Measurements from ENCODE around the gene UBE2G2. TPM values are rescaled to one million over a fixed set of nuclear protein-coding genes. Genes with fewer than 3 reads are reported as not detected.
"Not testable (repeated sequence)": the region's sequence is repeated elsewhere in the genome, so short reads cannot be mapped to it uniquely, and the experiment has no call there.

UBE2G2 gene
- total and polyA plus RNA-seq, 8 donors, result 30.6 to 116 (median 66.2) TPM

DNA sequence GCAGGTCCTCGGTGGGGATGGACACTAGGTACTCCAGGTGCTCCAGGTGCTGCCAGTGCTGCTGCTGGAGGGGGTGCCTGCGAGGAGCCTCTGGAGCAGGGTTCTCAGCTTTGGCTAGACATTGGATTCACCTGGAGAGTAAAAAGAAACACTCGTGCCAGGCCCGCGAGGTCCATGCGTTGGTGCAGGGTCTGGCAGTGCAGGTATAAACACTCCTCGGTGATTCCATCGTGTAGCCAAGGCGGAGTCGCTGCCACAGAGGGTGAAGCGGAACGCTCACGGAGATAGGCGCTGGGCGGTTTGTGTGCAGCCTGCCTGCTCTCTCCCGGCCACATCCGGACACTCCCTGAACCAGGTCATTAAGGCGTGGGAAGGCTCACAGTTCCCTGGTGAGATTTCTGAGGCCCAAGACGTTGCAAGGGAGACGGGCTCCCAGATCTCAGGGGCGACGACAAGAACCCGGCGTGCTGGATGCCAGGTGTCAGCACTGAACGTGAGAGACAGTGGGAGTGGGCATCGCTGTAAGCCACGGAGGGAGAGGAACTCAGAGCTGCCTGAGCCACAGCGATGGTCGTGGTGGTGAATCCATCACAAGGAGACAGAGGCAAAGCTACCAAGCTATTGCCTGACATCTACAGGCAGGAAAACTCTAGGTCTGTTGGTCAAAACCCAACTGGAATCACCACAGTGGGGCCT, 33.5 kb upstream of the UBE2G2 start:
- H3K4me3 ChIP-seq, result no peak overlapping the region
- DNase-seq, result peak in 1 of 2 donors; percentile 46
- peaks cover 0 to 20% (median 0%) of the 10 kb centered on the region in 3 donors for H3K27me3 ChIP-seq
- H3K4me1 ChIP-seq, result peaks cover 0 to 16% (median 9%) of the 10 kb centered on the region in 4 donors
- TF ChIP-seq, protein P1, sequence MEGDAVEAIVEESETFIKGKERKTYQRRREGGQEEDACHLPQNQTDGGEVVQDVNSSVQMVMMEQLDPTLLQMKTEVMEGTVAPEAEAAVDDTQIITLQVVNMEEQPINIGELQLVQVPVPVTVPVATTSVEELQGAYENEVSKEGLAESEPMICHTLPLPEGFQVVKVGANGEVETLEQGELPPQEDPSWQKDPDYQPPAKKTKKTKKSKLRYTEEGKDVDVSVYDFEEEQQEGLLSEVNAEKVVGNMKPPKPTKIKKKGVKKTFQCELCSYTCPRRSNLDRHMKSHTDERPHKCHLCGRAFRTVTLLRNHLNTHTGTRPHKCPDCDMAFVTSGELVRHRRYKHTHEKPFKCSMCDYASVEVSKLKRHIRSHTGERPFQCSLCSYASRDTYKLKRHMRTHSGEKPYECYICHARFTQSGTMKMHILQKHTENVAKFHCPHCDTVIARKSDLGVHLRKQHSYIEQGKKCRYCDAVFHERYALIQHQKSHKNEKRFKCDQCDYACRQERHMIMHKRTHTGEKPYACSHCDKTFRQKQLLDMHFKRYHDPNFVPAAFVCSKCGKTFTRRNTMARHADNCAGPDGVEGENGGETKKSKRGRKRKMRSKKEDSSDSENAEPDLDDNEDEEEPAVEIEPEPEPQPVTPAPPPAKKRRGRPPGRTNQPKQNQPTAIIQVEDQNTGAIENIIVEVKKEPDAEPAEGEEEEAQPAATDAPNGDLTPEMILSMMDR (IDR thresholded peaks at IDR 0.05), result no peak
- TF ChIP-seq EP300 (IDR thresholded peaks at IDR 0.05) (no peak), POLR2A (IDR thresholded peaks at IDR 0.05) (no peak)
- H3K27ac ChIP-seq, result no peak overlapping the region
- H3K36me3 ChIP-seq, result no peaks in the 10 kb centered on the region
- H3K9me3 ChIP-seq, result no peaks in the 10 kb centered on the region
- intact Hi-C loops (cut with DNase I; ENCODE audit: low total_unique reads), result no loop called here
- 38 to 72% (median 55%) methylated on average over 28 to 29 of the region's 29 CpGs for WGBS, 5 donors

DNA sequence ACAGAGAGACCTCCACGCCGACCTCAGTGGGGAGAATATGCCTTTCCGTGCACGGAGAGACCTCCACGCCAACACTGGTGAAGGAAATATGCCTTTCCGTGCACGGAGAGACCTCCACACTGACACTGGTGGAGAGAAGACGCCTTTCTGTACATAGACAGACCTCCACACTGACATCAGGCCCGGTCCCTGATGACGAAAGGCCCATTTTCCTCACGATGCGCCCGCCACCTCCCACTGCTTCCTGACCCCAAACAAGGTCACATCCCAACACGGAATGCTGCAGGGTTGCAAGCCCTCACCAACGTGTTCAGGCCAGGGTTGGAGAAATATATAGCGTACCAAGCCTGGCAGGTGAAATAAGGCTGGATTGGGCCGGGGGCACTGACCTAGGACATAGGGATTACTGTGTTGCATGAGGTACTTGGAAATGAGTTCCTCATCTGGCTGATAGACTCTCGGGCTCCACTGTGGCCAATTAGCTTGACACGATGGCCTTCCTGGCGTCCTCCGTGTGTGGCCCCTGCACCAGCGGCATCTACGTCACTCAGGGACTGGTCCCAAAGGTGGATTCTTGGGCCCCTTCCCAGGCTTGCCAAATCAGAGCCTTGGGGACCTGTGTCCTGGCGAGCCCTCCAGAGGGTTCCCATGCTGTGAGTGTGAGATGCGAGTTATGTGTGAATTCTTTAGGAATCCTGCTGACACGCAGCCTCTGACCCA, 32.8 kb upstream of the UBE2G2 start:
- Histone ChIP-seq H3K27me3 (peaks cover 0 to 20% (median 0%) of the 10 kb centered on the region in 3 donors), H3K27ac (no peak overlapping the region), H3K4me1 (peaks cover 0 to 16% (median 9%) of the 10 kb centered on the region in 4 donors), H3K9me3 (peaks cover 0 to 1% (median under 1%) of the 10 kb centered on the region in 4 donors), H3K36me3 (no peaks in the 10 kb centered on the region), H3K4me3 (no peak overlapping the region)
- 80 to 88% (median 83%) methylated on average over 26 of the region's 26 CpGs for WGBS, 5 donors
- DNase-seq, result peak in 1 of 2 donors; percentile 22
- TF ChIP-seq POLR2A (IDR thresholded peaks at IDR 0.05) (no peak), POLR2AphosphoS5 (IDR thresholded peaks at IDR 0.05) (no peak)
- intact Hi-C loops (cut with DNase I; ENCODE audit: low total_unique reads), result no loop called here

DNA sequence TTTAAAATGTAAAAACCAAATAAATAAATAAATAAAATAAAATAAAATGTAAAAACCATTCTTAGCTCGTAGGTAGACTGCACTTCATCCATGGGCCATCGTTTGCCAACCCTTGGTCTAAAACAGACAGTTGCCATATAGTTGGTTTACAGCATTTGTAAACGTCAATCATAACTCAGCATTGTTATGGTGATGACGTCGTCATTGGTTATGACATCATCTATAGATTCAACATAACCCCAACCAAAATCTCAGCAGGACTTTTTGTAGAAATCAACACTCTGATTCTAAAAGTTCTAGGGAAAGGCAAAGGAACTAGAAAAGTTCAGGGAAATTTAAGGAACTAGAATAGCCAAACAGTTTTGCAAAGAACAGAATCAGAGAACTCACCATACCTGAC, 32.0 kb upstream of the UBE2G2 start:
- DNase-seq, result no peak
- TF ChIP-seq EP300 (IDR thresholded peaks at IDR 0.05) (no peak), POLR2A (IDR thresholded peaks at IDR 0.05) (no peak)
- 85 to 89% (median 86%) methylated on average over 5 of the region's 5 CpGs for WGBS, 5 donors
- H3K36me3 ChIP-seq, result no peaks in the 10 kb centered on the region
- peaks cover 0 to 16% (median 9%) of the 10 kb centered on the region in 4 donors for H3K4me1 ChIP-seq
- no peak overlapping the region for H3K27ac ChIP-seq
- H3K27me3 ChIP-seq, result peaks cover 0 to 20% (median 0%) of the 10 kb centered on the region in 3 donors
- intact Hi-C loops (cut with DNase I; ENCODE audit: low total_unique reads), result no loop called here
- no peak overlapping the region for H3K4me3 ChIP-seq
- peaks cover 0 to 9% (median 7%) of the 10 kb centered on the region in 4 donors for H3K9me3 ChIP-seq

DNA sequence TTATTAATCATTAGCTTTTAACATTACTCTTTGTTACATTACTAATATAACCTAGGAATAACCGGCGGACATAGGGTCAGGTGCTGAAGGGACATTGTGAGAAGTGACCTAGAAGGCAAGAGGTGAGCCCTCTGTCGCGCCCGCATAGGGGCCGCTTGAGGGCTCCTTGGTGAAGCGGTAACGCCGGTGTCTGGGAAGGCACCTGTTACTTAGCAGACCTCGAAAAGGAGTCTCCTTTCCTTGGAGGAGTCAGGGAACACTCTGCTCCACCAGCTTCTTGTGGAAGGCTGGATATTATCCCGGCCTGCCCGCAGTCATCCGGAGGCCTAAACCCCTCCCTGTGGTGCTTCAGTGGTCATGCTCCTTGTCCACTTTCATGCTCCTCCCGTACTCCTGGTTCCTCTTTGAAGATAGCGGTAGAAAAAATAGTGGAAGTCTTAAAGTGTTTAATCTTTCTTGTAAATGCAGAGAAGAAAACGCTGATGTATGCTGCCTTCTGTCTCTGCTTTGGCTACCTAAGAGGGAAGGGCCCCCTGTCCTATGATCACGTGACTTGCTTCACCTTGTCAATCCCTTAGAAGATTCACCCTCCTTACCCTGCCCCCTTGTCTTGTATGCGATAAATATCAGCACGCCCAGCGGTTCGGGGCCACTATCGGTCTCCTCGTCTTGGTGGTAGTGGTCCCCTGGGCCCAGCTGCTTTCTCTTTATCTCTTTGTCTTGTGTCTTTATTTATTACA, 31.1 kb upstream of the UBE2G2 start:
- Histone ChIP-seq H3K4me1 (peaks cover 0 to 16% (median 7%) of the 10 kb centered on the region in 4 donors), H3K27me3 (peaks cover 0 to 19% (median 0%) of the 10 kb centered on the region in 3 donors), H3K9me3 (peaks cover 6 to 18% (median 17%) of the 10 kb centered on the region in 4 donors)
- 90 to 93% (median 90%) methylated on average over 23 of the region's 23 CpGs for whole genome bisulfite sequencing, 5 donors
- DNase-seq; H3K4me3 ChIP-seq; intact Hi-C loops (cut with DNase I; ENCODE audit: low total_unique reads); H3K36me3 ChIP-seq; H3K27ac ChIP-seq: not testable (repeated sequence)

DNA sequence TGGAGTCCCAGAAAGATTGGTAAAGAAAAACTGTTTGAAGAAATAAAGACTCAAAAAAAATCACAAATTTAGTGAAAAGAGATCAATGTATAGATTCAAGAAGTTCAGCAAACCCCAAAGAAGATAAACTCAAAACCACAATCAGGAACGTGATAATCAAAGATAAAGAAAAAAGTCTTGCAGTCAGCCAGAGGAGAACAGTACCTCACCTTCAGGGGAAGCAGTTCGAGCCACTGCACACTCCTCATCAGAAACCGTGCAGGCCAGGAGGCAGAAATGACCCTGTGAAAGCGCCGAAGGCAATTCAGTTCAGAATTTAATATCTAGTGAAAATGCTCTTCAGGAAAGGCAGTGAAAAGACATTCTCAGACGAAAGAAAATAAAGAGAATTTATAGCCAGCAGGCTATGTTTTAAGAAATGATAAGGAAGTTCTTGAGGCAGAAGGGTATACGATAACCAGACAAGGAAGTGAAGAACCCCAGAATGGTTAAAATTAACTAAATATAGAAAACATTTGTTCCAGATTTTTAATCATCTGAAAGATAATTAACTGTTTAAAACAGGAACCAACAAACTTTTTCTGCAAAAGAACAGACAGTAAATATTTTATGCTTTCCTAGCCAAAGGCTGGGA, 29.7 kb upstream of the UBE2G2 start:
- H3K36me3 ChIP-seq, result no peaks in the 10 kb centered on the region
- no peak overlapping the region for H3K4me3 ChIP-seq
- WGBS, 5 donors, result 31 to 42% (median 35%) methylated on average over 7 of the region's 7 CpGs
- DNase-seq, result no peak
- peaks cover 0 to 9% (median under 1%) of the 10 kb centered on the region in 4 donors for H3K4me1 ChIP-seq
- intact Hi-C loops (cut with DNase I; ENCODE audit: low total_unique reads), result no loop called here
- peaks cover 0 to 12% (median 0%) of the 10 kb centered on the region in 3 donors for H3K27me3 ChIP-seq
- TF ChIP-seq, protein P1 (IDR thresholded peaks at IDR 0.05), result no peak
- no peak for TF ChIP-seq POLR2AphosphoS5 (IDR thresholded peaks at IDR 0.05)
- TF ChIP-seq EP300 (IDR thresholded peaks at IDR 0.05), result no peak
- TF ChIP-seq POLR2A (IDR thresholded peaks at IDR 0.05), result no peak
- peaks cover 7 to 24% (median 20%) of the 10 kb centered on the region in 4 donors for H3K9me3 ChIP-seq
- no peak overlapping the region for H3K27ac ChIP-seq

All from stomach (tissue), 9 donors.